ENCODE results near the gene MAPRE3. TPM values are rescaled to one million over a fixed set of nuclear protein-coding genes. Genes with fewer than 3 reads are reported as not detected.

The MAPRE3 gene
- total RNA-seq, 1 experiment from 2014 or later: 11.6 TPM

- TF ChIP-seq REST (IDR thresholded peaks at IDR 0.05; ENCODE audit: insufficient read depth in 1 of 2, low read depth in 2 of 2, low read length in 1 of 2): no peak
- TF ChIP-seq TCF7L2 (IDR thresholded peaks at IDR 0.05; ENCODE audit: low read depth, low read length): no peak
- no peak for TF ChIP-seq POLR2AphosphoS5 (IDR thresholded peaks at IDR 0.05; ENCODE audit: low read depth, low read length)
- Histone ChIP-seq H3K27ac (ENCODE audit: low read length) (no peak overlapping the region), H3K36me3 (ENCODE audit: control insufficient read depth, insufficient read depth, low read length) (peaks cover 9% of the 10 kb centered on the region), H3K4me3 (ENCODE audit: low read depth in 2 of 2, low read length in 2 of 2) (no peak overlapping the region), H3K4me1 (ENCODE audit: control insufficient read depth, insufficient read depth, low read length) (peaks cover 6% of the 10 kb centered on the region), H3K9me3 (ENCODE audit: control insufficient read depth, insufficient read depth, low read depth, low read length) (no peaks in the 10 kb centered on the region), H3K27me3 (ENCODE audit: control insufficient read depth, insufficient read depth, low read length) (no peaks in the 10 kb centered on the region)
- ATAC-seq (no peak), DNase-seq (ENCODE audit: low read depth, low spot score) (no peak)
- ChIA-PET CTCF (no interaction called here), POLR2A (no interaction called here)
- intact Hi-C loops (cut with micrococcal nuclease; ENCODE audit: unreplicated experiment) (no loop called here), in situ Hi-C loops (cut with HindIII; ENCODE audit: low pct_unique_long_range_greater_than_20kb, low sequenced_read_pairs) (no loop called here)
- no TSS peak for BruUV-seq (replicated peaks)
Measured at GRCh38 chr2:27053776-27054175, 83.3 kb downstream of the MAPRE3 start.

DNA sequence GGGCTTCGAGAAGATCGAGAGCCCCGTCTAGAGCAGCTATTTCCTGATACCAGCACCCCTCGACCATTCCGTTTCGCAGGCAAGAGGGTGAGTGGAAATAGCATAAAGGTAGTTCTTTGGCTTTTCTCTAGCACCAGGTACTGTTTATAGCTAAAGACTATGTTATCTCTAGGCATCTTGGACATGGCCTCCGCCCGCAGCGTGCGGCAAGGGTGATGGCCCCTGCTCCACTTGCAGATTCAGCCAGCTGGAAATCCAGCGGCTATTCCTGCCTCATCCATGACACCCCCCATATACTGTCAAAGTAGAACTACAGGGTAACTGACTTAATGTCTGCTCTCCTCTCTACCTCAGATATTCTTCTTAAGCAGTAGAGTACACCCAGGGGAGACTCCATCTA lies 84.3 kb downstream of the MAPRE3 start:
- intact Hi-C loops (cut with micrococcal nuclease; ENCODE audit: unreplicated experiment): no loop called here
- CTCF ChIA-PET: no interaction called here

More for the DNA sequence above, 84.3 kb downstream of the MAPRE3 start:
- in situ Hi-C loops (cut with HindIII; ENCODE audit: low pct_unique_long_range_greater_than_20kb, low sequenced_read_pairs): no loop called here
- Histone ChIP-seq H3K4me1 (ENCODE audit: control insufficient read depth, insufficient read depth, low read length) (peaks cover 3% of the 10 kb centered on the region), H3K4me3 (ENCODE audit: low read depth in 2 of 2, low read length in 2 of 2) (no peak overlapping the region), H3K36me3 (ENCODE audit: control insufficient read depth, insufficient read depth, low read length) (peaks cover 9% of the 10 kb centered on the region), H3K9me3 (ENCODE audit: control insufficient read depth, insufficient read depth, low read depth, low read length) (no peaks in the 10 kb centered on the region), H3K27me3 (ENCODE audit: control insufficient read depth, insufficient read depth, low read length) (no peaks in the 10 kb centered on the region), H3K27ac (ENCODE audit: low read length) (no peak overlapping the region)
- no peak for DNase-seq (ENCODE audit: low read depth, low spot score)
- no peak for TF ChIP-seq REST (IDR thresholded peaks at IDR 0.05; ENCODE audit: insufficient read depth in 1 of 2, low read depth in 2 of 2, low read length in 1 of 2)
- TF ChIP-seq TCF7L2 (IDR thresholded peaks at IDR 0.05; ENCODE audit: low read depth, low read length): no peak
- no peak for TF ChIP-seq POLR2AphosphoS5 (IDR thresholded peaks at IDR 0.05; ENCODE audit: low read depth, low read length)
- TF ChIP-seq SIN3A (IDR thresholded peaks at IDR 0.05; ENCODE audit: borderline replicate concordance, insufficient read depth, low read depth, low read length): no peak
- TF ChIP-seq CTCF (IDR thresholded peaks at IDR 0.05): no peak
- no peak for ATAC-seq
- no TSS peak for BruUV-seq (replicated peaks)
- POLR2A ChIA-PET: interaction anchor here (0.6 to 1.1 kb wide), 2 partner anchors 17 to 43 kb away, joined by 3 to 6 read pairs; partner anchors contain the start of gene OST4
